Kidney epithelial cell (primary cell): ENCODE measurements around the gene MYZAP. TPM values are rescaled to one million over a fixed set of nuclear protein-coding genes. Genes with fewer than 3 reads are reported as not detected.

ENCODE experiments used
- DNase-seq: peaks from one replicate; pipeline ENCODE4 v3.0.0-alpha.2; 2010; ENCODE audit warnings: low read depth
- H3K27me3 ChIP-seq: 2 replicates; pipeline ENCODE4 v1.6.0; 2011; ENCODE audit warnings: low read length; ENCODE audit not compliant: control insufficient read depth, insufficient read depth
- H3K36me3 ChIP-seq: 2 replicates; pipeline ENCODE4 v1.5.1; 2011; ENCODE audit warnings: low read length; ENCODE audit not compliant: control insufficient read depth, insufficient read depth
- H3K4me3 ChIP-seq: 2 replicates; pipeline ENCODE4 v1.5.1; 2011; ENCODE audit warnings: low read depth, mild to moderate bottlenecking, control low read depth, low read length
- CTCF ChIP-seq: IDR thresholded peaks from 2 replicates; pipeline ENCODE4 v1.5.1; 2011; ENCODE audit warnings: mild to moderate bottlenecking, moderate library complexity, low read length, control low read depth, inconsistent platforms; ENCODE audit not compliant: insufficient read depth, poor library complexity, severe bottlenecking
- total RNA-seq: library from RNA; depleted of rRNA; stranded (reverse); fragments of >200 nt; gene quantifications from 2 replicates; pipeline ENCODE4 v1.2.3, GENCODE V29; 2015

The MYZAP gene
- total RNA-seq, 1 donor from 2014 or later = 0.21 TPM

DNA sequence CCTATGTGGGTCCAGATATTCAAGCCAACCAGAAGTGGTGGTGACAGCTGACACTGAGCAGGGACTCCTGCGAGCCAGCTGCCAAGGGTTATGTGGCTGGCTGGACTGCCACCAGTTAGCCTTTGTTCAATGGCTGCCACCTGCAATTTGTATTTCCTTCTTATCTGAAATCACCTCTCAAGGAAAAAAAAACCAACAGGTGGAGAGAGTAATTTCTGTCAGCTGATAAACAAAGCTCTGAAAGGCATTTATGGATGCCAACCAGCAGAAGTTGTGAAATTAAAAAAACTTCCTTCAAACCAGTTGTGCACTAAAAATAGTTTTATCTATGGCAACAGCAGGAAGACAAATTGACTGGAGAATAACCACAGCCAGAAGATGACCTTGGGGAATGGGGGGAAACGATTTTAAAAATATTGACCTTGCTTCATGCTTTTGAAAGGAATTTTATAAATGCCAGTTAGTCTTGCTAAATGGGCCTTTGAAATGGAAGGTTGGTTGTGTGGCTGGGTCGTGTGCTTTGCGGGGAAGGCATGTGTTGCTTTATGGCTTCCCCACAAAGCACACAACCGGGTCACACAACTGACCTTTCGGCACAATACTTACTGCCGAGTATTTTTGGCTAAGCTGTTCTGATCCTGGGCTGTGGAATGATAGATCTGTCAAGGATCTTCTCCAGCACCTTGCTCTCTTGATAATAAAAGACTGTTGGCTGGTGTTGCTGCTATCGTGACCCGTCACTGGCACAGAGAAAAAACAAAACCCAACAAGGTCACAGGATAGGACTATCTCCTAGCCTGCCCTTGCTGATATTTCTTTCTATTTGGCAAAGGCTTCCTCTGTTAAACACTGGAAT is 3.5 kb downstream of the MYZAP start:
- peaks cover 11% of the 10 kb centered on the region for H3K27me3 ChIP-seq
- no peak for DNase-seq
- TF ChIP-seq CTCF = no peak
- no peaks in the 10 kb centered on the region for H3K36me3 ChIP-seq
- no peak overlapping the region for H3K4me3 ChIP-seq

DNA sequence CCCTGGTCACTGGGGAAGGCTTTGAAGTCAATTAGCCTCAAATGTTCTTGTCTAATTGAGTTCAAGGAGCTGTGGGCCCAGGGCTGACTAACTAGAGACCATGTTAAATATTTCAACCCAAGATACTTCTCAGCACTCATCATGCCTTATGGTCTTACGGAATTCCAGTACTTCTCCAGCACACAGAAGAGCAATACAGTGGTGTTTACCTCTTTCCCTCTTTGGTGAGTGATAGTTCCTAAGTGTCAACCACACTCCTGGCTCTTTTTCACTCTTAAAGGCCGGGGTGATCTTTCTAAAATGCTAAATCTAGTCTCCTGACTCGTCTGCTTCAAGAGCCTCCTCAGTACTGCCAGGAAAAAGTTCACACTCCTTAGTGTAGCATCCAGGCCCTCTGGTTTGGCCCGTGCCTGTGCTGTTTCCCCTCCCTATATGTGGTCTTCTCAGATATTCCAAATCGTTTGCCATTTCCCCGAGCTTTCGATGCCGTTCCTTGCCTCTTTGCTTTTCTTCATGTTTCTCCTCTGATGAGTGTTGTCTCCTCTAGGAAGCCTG is 4.7 kb downstream of the MYZAP start:
- DNase-seq = no peak
- Histone ChIP-seq H3K27me3 (peaks cover 6% of the 10 kb centered on the region), H3K4me3 (no peak overlapping the region), H3K36me3 (no peaks in the 10 kb centered on the region)
- no peak for TF ChIP-seq CTCF

DNA sequence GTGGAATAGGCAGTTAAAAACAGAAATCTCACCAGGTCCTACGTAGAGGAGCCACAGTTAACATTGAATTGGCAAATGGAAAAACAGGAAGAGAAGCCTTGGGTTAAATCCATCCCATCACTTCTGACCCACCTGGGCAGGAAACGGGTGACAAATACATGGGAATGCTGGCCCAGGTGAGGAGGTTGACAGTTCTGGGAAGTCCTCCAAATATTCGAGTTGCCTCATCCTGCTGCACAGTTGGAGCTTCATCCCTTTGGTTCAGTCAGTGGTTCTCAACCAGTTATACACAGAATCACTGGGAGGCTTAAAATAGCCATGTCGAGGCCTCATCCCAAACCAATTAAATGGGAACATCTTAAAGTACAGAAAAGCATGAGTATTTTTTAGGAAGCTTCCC is 5.3 kb downstream of the MYZAP start:
- H3K36me3 ChIP-seq = no peaks in the 10 kb centered on the region
- H3K27me3 ChIP-seq = peaks cover 3% of the 10 kb centered on the region
- H3K4me3 ChIP-seq = no peak overlapping the region
- no peak for TF ChIP-seq CTCF
- DNase-seq = no peak

DNA sequence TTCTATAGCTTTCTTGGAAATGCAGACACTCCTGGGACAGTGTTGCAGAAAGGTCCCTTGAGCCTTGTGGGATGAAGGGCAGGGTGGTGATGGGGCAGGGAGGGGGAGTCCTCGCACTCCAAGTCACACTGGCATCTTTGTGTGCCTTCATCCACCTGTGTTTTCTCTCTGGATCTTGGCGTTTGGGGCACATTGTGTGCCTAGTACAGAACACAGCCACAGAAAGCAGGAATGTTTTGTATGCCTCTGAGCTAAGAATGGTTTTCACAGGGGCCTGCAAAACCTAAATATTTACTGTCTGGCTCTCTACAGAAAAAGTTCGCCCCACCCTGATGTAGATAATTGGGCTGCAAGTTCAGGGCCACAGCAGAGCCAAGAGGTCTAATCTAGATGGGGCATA is 5.7 kb downstream of the MYZAP start:
- no peaks in the 10 kb centered on the region for H3K27me3 ChIP-seq
- H3K4me3 ChIP-seq = no peak overlapping the region
- DNase-seq = no peak
- no peaks in the 10 kb centered on the region for H3K36me3 ChIP-seq
- TF ChIP-seq CTCF = no peak

GRCh38 chr15:57598346-57598745 is 6.6 kb downstream of the MYZAP start:
- no peak for TF ChIP-seq CTCF
- DNase-seq = no peak
- Histone ChIP-seq H3K36me3 (no peaks in the 10 kb centered on the region), H3K27me3 (no peaks in the 10 kb centered on the region), H3K4me3 (no peak overlapping the region)
